Measurements from ENCODE around the gene SEBOX.

SEBOX gene

DNA sequence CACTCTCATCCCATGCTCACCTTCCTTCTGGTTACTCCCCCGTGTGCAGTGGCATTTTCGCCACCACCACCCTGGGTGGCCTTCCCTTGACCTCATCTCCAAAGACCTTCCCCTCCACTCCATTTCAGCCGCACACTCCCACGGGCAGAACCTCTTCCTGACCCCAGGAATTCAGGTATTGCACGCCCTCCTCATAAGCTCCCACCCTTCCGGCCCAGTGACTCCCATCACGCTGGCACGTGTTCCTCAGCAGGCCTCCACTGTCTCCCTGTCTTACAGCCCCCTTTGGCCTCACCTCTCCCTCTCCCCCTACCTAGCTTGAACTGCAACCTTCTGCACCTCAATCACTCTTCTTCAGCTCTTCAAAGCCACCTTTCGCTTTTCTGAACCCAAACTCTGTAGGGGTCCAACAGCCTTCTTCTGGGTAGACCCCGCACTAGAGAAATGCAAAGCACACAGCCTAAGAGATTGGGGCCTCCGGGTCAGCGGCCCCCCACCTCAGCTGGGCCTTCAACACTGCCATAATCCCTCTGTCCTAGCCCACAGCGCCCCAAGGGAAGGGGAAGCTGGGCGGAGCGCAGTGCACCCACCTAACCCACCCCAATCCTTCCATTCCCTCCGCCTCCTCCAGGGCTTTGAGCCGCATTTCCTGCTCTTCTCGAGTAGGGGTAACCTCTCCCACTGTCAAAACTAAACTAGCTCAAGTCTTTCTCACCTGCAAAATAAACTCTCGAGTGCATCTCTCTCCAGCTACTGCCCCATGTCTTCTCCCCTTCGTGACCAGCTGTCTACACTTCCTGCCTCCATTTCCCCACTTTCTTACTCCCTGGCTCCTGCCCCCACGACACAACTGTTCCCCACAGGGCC, 47.7 kb downstream of the SEBOX start:
- no peak for DNase-seq

DNA sequence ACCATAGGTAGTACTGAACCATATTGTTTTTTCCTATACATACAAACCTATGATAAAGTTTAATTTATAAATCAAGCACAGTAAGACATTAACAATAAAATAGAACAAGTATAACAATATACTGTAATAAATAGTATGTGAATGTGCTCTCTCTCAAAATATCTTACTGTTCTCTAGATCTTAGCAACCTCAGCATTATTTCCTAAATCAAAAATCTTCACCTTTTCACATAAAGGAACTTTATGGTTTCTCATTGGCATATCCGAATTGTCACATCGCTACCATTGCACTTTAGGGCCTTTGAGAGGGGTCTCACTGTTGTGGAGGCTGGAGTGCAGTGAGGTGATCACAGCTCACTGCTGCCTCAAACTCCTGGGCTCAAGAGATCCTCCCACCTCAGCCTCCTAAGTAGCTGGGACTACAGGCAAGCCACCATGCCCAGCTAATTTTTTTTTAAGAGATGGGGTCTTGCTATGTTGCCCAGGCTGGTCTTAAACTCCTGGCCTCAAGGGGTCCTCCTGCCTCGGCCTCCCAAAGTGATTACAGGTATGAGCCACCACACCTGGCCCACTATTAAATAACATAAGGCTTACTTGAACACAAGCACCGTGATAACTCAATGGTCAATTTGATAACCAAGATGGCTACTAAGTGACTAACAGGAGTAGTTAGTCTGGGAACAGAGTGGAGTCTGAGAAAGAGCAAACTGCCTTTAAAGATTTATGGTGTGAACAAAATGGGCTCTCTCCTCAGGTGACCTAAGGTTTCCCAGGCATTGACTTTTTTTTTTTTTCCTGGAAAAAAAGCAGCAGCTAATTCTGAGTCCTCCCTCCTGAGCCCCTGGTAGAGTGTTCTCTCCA, 48.9 kb downstream of the SEBOX start:
- no peak for DNase-seq

DNA sequence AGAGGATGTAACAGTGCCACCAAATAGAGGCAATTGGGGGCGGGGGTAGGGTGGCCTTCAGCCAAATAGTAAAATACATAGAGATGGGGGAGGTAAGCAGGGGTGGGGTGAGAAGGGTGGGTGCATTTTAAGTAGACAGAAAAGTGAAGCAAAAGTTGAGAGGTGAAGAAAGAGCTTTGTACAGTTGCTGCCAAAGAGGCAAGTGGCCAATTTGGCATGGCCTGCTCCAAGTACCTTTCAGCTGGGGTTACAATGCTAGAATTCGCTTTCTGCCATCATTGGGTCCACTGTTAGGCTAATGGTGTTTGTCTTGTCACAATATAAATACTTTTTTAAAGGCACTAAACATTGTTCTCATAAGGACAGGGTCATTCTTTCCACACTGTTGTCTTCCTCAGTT, 51.2 kb downstream of the SEBOX start:
- DNase-seq = no peak

Data from CD4-positive, alpha-beta T cell treated with Interleukin-1 beta for 1 hour (primary cell).